Measurements from ENCODE around the gene ELN. TPM values are rescaled to one million over a fixed set of nuclear protein-coding genes. Genes with fewer than 3 reads are reported as not detected.

ELN gene
- total RNA-seq, 1 experiment from 2014 or later: 65.9 TPM

DNA sequence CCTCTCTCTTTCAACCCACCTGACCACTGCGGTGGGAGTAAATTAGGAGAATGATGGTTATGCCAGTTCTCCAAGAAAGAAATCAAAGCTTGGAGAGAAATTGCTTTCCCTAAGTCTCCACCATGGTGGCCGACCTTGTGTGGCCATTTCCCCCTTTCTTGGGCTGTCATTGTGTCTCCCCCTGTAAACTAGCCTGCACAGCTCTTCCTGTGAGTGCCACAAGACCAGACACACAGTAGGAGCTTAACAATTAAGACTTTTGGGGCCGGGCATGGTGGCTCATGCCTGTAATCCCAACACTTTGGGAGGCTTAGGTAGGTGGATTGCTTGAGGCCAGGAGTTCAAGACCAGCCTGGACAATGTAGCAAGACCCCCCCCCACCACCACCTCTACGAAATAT, 36.7 kb downstream of the ELN start:
- Histone ChIP-seq H3K9me3 (ENCODE audit: low read depth, low read length, poor library complexity, severe bottlenecking) (no peaks in the 10 kb centered on the region), H3K4me3 (ENCODE audit: low read depth, low read length, poor library complexity, severe bottlenecking) (no peak overlapping the region), H3K27me3 (replicated peaks; ENCODE audit: insufficient read depth, low read depth, low read length, poor library complexity) (no peaks in the 10 kb centered on the region), H3K27ac (ENCODE audit: low read depth, low read length, poor library complexity, severe bottlenecking) (no peak overlapping the region), H3K36me3 (ENCODE audit: insufficient read depth, low read length, poor library complexity, severe bottlenecking) (no peaks in the 10 kb centered on the region), H3K4me1 (ENCODE audit: insufficient read depth, low read length, poor library complexity, severe bottlenecking) (no peaks in the 10 kb centered on the region)
- no TSS peak for BruUV-seq (replicated peaks)
- CTCF ChIA-PET: no interaction called here
- intact Hi-C loops (cut with micrococcal nuclease; ENCODE audit: unreplicated experiment): loop anchor here (5.0 kb wide), 2 partner anchors 123 to 338 kb away; no protein-coding TSS in a partner anchor
- TF ChIP-seq, protein P1, sequence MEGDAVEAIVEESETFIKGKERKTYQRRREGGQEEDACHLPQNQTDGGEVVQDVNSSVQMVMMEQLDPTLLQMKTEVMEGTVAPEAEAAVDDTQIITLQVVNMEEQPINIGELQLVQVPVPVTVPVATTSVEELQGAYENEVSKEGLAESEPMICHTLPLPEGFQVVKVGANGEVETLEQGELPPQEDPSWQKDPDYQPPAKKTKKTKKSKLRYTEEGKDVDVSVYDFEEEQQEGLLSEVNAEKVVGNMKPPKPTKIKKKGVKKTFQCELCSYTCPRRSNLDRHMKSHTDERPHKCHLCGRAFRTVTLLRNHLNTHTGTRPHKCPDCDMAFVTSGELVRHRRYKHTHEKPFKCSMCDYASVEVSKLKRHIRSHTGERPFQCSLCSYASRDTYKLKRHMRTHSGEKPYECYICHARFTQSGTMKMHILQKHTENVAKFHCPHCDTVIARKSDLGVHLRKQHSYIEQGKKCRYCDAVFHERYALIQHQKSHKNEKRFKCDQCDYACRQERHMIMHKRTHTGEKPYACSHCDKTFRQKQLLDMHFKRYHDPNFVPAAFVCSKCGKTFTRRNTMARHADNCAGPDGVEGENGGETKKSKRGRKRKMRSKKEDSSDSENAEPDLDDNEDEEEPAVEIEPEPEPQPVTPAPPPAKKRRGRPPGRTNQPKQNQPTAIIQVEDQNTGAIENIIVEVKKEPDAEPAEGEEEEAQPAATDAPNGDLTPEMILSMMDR (conservative IDR thresholded peaks at IDR 0.05; ENCODE audit: low read depth, low read length): no peak
- no peak for TF ChIP-seq EZH2 (IDR thresholded peaks at IDR 0.05; ENCODE audit: borderline replicate concordance, low read depth, low read length, poor library complexity, severe bottlenecking)
- DNase-seq (ENCODE audit: low spot score): no peak
- POLR2A ChIA-PET (ENCODE audit: low non-redundant PET): interaction anchor here (0.6 kb wide), 1 partner anchor 112 kb away, joined by 5 read pairs; no protein-coding TSS in a partner anchor

DNA sequence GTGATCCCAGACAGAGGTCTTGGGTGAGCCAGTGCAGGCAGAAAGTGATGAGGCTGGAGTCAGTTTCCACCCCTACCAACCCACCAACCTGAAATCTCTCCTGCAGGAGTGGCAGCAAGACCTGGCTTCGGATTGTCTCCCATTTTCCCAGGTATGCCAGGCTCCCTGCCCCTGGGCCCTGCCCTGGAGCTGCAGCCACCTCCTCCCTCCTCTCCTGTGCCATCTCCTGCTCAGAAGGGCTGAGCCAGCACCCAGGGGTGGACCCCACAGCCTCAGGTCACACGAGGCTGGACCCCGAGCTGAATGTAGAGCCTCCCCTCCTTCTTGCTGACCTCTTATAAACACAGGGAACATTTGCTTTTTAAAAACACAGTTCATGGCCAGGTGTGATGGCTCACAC, 38.7 kb downstream of the ELN start:
- BruUV-seq (replicated peaks): no TSS peak
- Histone ChIP-seq H3K27ac (ENCODE audit: low read depth, low read length, poor library complexity, severe bottlenecking) (no peak overlapping the region), H3K27me3 (replicated peaks; ENCODE audit: insufficient read depth, low read depth, low read length, poor library complexity) (no peaks in the 10 kb centered on the region), H3K9me3 (ENCODE audit: low read depth, low read length, poor library complexity, severe bottlenecking) (no peaks in the 10 kb centered on the region), H3K36me3 (ENCODE audit: insufficient read depth, low read length, poor library complexity, severe bottlenecking) (no peaks in the 10 kb centered on the region), H3K4me1 (ENCODE audit: insufficient read depth, low read length, poor library complexity, severe bottlenecking) (no peaks in the 10 kb centered on the region), H3K4me3 (ENCODE audit: low read depth, low read length, poor library complexity, severe bottlenecking) (no peak overlapping the region)
- ChIA-PET CTCF (no interaction called here), POLR2A (ENCODE audit: low non-redundant PET) (no interaction called here)
- DNase-seq (ENCODE audit: low spot score): no peak
- intact Hi-C loops (cut with micrococcal nuclease; ENCODE audit: unreplicated experiment): loop anchor here (5.0 kb wide), 2 partner anchors 121 to 336 kb away; no protein-coding TSS in a partner anchor
- no peak for TF ChIP-seq EZH2 (IDR thresholded peaks at IDR 0.05; ENCODE audit: borderline replicate concordance, low read depth, low read length, poor library complexity, severe bottlenecking)
- TF ChIP-seq, protein P1 (conservative IDR thresholded peaks at IDR 0.05; ENCODE audit: low read depth, low read length): no peak

DNA sequence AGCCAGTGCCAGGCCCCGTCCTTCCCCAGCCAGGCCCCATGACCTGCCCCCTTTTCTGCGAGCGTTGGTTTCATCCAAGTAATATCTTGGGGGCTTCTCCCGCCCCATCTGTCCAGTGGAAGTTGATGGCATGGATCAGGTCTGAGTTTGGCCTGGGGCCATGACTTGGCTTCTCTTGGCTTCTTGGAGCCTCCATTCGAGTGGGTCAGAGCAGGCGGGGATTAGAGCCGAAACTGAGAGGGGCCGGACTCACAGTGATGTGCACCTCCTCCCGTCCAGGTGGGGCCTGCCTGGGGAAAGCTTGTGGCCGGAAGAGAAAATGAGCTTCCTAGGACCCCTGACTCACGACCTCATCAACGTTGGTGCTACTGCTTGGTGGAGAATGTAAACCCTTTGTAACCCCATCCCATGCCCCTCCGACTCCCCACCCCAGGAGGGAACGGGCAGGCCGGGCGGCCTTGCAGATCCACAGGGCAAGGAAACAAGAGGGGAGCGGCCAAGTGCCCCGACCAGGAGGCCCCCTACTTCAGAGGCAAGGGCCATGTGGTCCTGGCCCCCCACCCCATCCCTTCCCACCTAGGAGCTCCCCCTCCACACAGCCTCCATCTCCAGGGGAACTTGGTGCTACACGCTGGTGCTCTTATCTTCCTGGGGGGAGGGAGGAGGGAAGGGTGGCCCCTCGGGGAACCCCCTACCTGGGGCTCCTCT, 40.6 kb downstream of the ELN start:
- no peaks in the 10 kb centered on the region for H3K9me3 ChIP-seq (ENCODE audit: low read depth, low read length, poor library complexity, severe bottlenecking)
- ChIA-PET CTCF (no interaction called here), POLR2A (ENCODE audit: low non-redundant PET) (no interaction called here)
- intact Hi-C loops (cut with micrococcal nuclease; ENCODE audit: unreplicated experiment): loop anchor here (5.0 kb wide), 2 partner anchors 119 to 334 kb away; no protein-coding TSS in a partner anchor
- no peaks in the 10 kb centered on the region for H3K27me3 ChIP-seq (replicated peaks; ENCODE audit: insufficient read depth, low read depth, low read length, poor library complexity)
- H3K4me3 ChIP-seq (ENCODE audit: low read depth, low read length, poor library complexity, severe bottlenecking): no peak overlapping the region
- DNase-seq (ENCODE audit: low spot score): no peak
- no peaks in the 10 kb centered on the region for H3K36me3 ChIP-seq (ENCODE audit: insufficient read depth, low read length, poor library complexity, severe bottlenecking)
- no peak overlapping the region for H3K27ac ChIP-seq (ENCODE audit: low read depth, low read length, poor library complexity, severe bottlenecking)
- no TSS peak for BruUV-seq (replicated peaks)
- no peaks in the 10 kb centered on the region for H3K4me1 ChIP-seq (ENCODE audit: insufficient read depth, low read length, poor library complexity, severe bottlenecking)
- TF ChIP-seq, protein P1 (conservative IDR thresholded peaks at IDR 0.05; ENCODE audit: low read depth, low read length): no peak
- TF ChIP-seq EZH2 (IDR thresholded peaks at IDR 0.05; ENCODE audit: borderline replicate concordance, low read depth, low read length, poor library complexity, severe bottlenecking): no peak
